ENCODE results near the gene RAC3.

Gene RAC3

GRCh38 chr17:82054351-82055022, 23.0 kb downstream of the RAC3 start:
- DNase-seq (ENCODE audit: low read depth in 2 of 3, low spot score in 1 of 3), result no peak

- no peak for DNase-seq (ENCODE audit: low read depth in 2 of 3, low spot score in 1 of 3)
These were observed 23.8 kb downstream of the RAC3 start for GRCh38 chr17:82055023-82055964.

GRCh38 chr17:82055965-82056728, 24.7 kb downstream of the RAC3 start:
- DNase-seq (ENCODE audit: low read depth in 2 of 3, low spot score in 1 of 3), result no peak

- DNase-seq (ENCODE audit: low read depth in 2 of 3, low spot score in 1 of 3), result no peak
These were observed 25.5 kb downstream of the RAC3 start for GRCh38 chr17:82056729-82057621.

GRCh38 chr17:82058230-82058854, 26.9 kb downstream of the RAC3 start:
- no peak for DNase-seq (ENCODE audit: low read depth in 2 of 3, low spot score in 1 of 3)

GRCh38 chr17:82058855-82059249, 27.4 kb downstream of the RAC3 start:
- no peak for DNase-seq (ENCODE audit: low read depth in 2 of 3, low spot score in 1 of 3)

GRCh38 chr17:82059272-82060000, 28.0 kb downstream of the RAC3 start:
- no peak for DNase-seq (ENCODE audit: low read depth in 2 of 3, low spot score in 1 of 3)

- no peak for DNase-seq (ENCODE audit: low read depth in 2 of 3, low spot score in 1 of 3)
These were observed 28.5 kb downstream of the RAC3 start for GRCh38 chr17:82060001-82060380.

- DNase-seq (ENCODE audit: low read depth in 2 of 3, low spot score in 1 of 3), result no peak
These were observed 29.1 kb downstream of the RAC3 start for GRCh38 chr17:82060614-82061013.

- no peak for DNase-seq (ENCODE audit: low read depth in 2 of 3, low spot score in 1 of 3)
These were observed 29.8 kb downstream of the RAC3 start for GRCh38 chr17:82061047-82061925.

- DNase-seq (ENCODE audit: low read depth in 2 of 3, low spot score in 1 of 3), result no peak
These were observed 30.9 kb downstream of the RAC3 start for GRCh38 chr17:82062076-82062983.

- no peak for DNase-seq (ENCODE audit: low read depth in 2 of 3, low spot score in 1 of 3)
These were observed 31.5 kb downstream of the RAC3 start for GRCh38 chr17:82062984-82063368.

- DNase-seq (ENCODE audit: low read depth in 2 of 3, low spot score in 1 of 3), result no peak
These were observed 32.2 kb downstream of the RAC3 start for GRCh38 chr17:82063424-82064415.

- no peak for DNase-seq (ENCODE audit: low read depth in 2 of 3, low spot score in 1 of 3)
These were observed 33.1 kb downstream of the RAC3 start for GRCh38 chr17:82064433-82065192.

- DNase-seq (ENCODE audit: low read depth in 2 of 3, low spot score in 1 of 3), result no peak
These were observed 33.7 kb downstream of the RAC3 start for GRCh38 chr17:82065193-82065637.

Data from stimulated activated CD4-positive, alpha-beta T cell treated with anti-CD3 and anti-CD28 coated beads, Interleukin-12 subunit alpha, Interleukin-12 subunit beta, amount 100 ng/mL, for 48 hours (primary cell).